Stimulated activated CD4-positive, alpha-beta T cell treated with anti-CD3 and anti-CD28 coated beads, Interleukin-12 subunit alpha, Interleukin-12 subunit beta, amount 100 ng/mL, for 48 hours (primary cell): ENCODE measurements around the gene PRKCB.
"Not testable (repeated sequence)": the region's sequence is repeated elsewhere in the genome, so short reads cannot be mapped to it uniquely, and the experiment has no call there.

Source experiments
- DNase-seq, 3 donors: peaks; one replicate each; pipeline ENCODE4 v3.0.0-alpha.2; 2020; ENCODE audit warnings: low read depth in 2 of 3, low spot score in 1 of 3

PRKCB gene

DNA sequence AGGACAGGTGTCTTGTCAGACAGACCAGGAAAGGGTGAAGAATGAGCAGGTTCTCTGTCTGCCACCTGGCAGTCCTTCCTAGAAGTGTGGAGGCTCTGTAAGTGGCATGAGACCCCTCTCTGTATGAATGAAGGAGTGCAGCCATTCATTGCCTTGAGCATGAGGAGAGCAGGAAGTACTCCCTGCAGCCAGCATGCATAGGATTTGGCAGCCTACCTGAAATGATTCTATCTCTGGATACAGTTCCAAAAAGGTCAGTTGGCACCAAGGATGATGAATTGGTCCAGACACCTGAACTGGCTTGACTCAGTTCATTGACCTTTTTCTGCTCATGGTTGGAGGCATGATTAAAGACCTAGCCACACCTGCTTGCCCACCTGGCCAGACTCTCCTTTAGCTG, 163.0 kb downstream of the PRKCB start:
- DNase-seq, result no peak

DNA sequence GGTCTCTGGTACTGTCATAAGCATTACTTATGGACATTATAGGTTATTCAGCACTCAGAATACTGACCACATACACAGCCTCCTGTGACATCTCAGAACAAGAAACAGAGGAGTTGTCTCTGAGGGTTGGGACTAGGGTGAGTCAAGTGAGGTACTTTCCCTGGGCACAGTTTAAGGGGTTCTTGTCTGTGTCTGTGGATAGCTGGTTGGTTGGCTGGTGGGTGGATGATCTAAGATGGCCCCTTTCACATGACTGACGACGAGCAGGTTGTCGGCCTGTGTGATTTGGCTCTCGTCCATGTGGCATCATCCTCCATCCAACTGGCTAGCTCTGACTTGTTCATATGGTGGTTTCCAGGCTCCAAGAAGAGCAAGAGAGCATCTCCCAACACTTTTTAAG, 163.9 kb downstream of the PRKCB start:
- peak; percentile 58 to 72 (median 64) for DNase-seq

DNA sequence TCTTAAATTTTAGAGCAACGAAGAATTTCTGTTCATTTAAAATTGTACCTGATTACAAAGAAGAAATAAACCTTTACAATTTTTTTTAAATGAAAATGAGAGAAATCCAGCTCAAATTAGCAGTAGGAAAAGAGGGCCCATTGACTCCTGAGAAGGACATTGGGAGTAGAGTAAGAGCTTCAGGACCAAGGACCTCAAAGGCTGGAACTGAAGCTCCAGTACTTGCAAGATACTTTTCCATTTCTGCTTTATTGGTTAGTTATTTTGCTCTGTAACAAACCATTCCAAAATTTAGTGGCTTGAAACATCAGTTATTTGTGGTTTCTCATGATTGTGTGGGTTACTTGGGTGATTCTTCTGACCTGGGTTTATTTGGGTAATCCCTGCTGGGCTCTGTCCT, 165.9 kb downstream of the PRKCB start:
- DNase-seq, result no peak

DNA sequence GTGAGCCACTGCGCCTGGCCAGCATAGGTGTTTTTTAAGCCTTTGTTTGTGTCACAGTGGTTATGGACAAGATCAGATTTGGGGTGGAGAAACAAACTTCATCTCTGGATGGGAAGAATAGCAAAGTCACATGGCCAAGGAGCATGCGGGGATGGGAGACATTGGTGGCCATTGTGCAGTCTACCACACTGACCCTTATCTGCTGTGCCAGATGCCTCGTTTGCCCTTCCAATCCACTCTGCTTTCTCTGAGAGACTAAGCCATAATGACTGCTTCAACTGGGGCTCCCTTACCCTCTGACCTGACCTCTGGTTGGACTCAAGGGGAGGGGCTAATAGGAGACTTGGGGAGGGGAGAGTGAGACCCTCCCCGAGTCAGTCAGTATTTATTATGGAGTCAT, 166.8 kb downstream of the PRKCB start:
- no peak for DNase-seq

DNA sequence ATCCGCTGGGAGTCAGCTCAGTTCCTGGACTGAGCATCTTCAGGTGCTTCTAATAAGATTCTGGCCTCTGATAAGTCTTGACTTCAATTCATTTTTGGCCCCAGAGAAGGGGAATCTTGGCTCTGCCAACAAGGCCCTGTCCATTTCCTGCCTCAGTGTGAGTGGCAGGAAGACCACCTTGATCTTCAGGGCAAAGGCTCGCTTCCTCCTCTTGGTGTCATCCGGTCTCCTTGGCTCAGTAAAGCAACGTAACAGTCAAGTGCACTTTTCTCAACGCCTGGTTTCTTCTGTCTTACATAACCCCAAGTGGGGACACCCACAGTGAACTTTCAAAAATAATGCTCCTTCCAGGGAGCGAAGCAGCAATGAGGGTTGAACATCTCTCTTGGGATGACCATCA, 169.8 kb downstream of the PRKCB start:
- DNase-seq, result no peak

DNA sequence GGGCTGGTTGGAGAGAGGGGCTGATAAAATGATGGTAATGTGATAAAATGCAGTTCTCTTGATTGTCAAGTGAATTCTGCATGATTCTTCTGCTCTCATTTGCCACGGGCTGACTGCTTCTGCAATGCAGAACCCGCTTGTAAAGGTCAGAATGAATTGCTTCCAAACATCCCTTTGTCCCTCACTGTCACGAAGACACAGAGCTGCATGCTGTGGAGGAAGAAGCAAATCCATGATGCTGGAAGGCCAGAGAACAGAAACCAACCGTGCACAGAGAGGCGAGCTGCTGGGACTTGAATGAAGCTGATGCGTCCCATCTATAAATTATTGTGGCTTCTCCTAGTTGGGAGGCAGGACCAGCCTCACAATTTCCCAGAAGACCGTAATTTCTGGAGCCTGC, 171.6 kb downstream of the PRKCB start:
- no peak for DNase-seq

DNA sequence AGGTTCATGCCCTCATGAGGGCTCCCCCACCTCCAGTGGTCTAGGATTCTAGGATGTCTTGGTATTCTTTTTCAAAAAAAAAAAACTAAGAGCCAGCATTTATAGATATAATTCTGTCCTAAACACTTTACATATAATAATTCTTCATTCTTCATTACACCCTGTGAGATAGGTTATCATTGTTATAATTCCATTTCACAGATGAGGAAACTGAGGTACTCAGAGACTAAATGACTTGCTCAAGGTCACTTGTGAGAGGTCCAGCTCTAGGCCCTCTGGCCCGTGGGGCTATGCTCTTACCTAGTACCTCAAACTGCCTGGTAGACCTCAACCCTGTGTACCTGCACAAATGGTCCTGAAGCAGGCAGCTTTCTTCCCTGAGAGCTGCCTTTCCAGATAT, 172.2 kb downstream of the PRKCB start:
- DNase-seq, result no peak

DNA sequence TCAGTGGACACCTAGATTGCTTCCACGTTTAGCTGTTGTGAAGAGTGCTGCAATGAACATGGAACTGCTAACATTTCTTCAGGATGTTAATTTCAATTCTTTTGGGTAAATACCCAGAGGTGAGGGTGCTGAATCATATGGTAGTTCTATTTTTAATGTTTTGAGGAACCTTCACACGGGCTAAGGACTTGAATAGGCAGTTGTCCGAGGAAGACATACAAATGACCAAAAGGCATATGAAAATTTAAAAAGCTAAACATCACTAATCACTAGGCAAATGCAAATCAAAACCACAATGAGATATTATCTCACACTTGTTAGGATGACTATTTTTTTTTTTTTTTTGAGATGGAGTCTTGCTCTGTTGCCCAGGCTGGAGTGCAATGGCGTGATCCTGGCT, 173.3 kb downstream of the PRKCB start:
- no peak for DNase-seq

DNA sequence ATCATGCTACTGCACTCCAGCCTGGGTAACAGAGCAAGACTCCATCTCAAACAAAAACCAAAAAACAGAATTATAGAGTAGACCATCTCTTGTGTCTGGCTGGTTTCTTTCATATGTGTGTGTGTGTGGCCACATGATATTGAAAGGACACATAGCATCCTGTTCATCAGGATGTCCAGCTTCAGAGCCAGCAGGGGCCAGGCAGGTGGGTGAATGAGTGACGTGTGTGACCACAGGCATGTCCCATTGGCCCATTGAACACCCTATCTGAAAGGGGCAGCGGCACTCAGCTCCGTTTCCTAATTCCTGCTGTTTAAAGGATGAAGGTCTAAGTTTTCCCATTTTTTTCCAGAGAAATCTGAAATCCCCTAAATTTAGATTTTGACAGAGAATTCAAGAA, 174.2 kb downstream of the PRKCB start:
- no peak for DNase-seq

DNA sequence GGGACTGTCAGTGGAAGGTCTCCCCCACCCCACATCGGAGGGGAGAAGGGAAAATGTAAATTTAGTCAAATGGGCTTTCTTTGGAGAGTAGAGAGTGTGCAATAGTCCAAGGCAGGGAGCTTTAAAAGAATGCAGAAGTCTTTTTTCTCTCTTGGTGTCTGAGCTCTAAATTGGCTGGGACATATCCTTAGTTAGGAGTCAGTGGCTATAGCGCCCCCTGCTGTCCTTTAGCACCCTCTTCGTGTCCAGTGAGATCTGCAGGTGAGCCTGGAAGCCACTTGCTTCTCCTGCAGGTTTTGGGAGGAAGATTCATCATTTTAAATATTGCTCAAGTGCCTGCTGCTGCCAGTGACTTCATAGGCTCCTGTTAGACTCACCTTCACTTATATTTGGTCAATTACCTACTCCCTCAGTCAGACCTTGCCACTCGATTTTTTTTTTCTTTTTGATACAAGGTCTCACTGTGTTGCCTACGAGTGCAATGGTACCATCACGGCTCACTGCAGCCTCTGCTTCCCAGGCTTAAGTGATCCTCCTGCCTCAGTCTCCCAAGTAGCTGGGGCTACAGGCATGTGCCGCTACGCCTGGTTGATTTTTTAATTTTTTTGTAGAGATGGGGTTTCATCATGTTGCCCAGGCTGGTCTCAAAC, 174.8 kb downstream of the PRKCB start:
- peak; percentile 71 to 72 (median 71) for DNase-seq

DNA sequence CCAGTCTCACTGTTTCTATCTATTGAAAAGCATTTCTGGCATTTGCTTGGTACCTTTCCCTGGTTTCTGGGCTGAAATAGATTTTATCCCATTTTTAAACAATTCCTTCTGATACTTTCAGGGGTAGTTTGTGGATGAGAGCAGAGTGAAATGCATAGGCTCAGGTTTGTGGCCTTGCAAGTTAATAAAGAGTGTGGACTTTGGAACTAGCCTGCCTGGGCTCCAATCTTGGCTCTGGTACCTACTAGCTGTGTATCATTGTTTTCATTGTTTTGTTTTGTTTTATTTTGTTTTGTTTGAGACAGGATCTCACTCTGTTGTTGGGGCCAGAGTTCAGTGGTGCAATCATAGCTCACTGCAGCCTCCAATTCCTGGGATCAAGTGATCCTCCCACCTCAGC, 175.5 kb downstream of the PRKCB start:
- no peak for DNase-seq

DNA sequence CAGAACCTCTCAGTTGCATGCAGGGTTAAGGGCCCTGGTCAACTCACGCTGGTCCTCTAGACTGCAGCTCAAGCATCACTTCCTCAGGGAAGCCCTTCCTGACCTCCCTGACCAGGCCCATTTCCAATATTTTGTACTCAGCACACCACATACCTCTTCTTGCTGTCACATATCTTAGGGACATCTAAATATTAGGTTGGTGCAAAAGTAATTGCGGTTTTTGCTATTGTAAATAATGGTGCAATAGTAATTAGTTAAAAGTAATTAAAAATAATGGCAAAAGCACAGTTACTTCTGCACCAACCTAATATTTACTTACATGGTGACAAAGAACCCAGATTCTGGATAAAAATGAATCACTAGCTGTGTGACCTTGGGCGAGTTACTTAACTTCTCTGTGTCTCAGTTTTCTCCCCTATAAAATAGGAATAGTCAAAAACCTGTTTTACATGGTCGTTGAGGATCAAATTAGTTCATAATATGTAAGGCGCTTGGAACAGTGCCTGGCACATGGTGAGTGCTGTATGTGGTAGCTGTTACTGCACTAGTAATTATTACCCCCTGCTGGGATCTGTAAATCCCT, 177.4 kb downstream of the PRKCB start:
- DNase-seq, result no peak

DNA sequence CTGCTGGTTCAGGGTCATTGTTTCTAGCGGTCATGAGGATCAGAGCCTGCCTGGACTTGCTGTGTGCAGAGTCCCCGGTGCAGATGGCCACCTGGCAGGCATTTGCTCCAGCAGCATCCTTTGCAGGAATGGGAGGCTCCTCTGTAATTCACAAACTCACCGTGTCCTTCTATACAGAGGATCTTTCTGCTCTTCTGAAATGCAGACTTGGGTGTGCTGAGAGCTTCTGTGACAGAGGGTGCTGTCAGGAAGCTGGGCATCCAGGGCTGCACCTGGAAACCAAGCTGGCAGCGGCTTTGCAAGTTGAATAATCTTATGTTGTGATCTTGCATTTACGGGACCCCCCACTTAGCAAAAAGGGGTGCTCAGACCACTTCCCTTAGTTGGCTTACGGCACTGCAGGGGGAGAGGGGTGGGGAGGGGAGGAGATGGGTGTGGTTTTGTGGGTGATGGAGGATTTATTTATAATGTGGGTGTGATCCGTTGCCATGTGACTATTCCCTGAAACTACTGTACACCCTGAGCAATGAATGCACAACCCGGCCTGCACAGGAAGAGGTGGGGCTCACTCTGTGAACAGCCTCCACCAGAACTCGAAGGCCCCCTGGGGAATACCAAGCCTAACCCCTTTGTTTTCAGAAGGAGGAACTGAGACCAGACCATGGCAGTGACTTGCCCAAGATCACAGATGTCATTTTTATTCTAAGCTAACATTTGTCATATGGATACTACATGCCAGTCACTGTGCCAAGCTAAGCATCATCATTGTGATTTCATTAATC, 178.3 kb downstream of the PRKCB start:
- peak; percentile 32 to 37 (median 32) for DNase-seq

DNA sequence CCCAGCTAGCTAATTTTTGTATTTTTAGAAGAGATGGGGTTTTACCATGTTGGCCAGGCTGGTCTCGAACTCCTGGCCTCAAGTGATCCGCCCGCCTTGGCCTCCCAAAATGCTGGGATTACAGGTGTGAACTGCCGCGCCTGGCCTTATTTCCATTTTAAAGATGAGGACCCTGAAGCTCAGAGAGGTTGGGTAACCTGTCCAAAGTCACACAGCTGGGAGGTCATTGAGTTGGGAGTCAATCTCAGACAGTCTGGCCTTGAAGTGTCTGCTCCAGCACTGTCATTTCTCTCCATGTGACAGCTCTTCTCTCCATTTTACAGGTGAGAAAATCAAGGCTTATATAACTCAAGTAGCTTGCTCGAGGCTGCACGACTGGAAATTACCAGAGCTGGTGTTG, 179.2 kb downstream of the PRKCB start:
- not testable (repeated sequence) for DNase-seq

DNA sequence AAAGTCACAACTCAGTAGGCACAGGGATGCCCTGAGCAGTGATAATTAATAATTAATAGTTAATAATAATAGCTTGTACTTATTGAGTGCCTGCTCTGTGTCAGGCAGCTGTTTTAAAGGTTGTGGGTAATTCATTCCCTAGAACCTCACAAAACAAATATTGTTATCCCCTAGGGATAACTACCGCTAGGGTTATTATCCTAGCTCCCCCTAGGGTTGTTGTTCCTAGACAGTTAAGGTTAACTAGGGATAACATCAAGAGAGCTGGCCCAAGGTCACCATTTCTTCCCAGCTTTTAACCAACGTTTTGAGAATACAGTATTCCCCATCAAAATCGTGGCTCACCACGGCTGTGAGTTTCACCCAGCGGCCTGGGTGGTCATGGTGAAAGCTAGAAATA, 180.1 kb downstream of the PRKCB start:
- DNase-seq, result no peak

DNA sequence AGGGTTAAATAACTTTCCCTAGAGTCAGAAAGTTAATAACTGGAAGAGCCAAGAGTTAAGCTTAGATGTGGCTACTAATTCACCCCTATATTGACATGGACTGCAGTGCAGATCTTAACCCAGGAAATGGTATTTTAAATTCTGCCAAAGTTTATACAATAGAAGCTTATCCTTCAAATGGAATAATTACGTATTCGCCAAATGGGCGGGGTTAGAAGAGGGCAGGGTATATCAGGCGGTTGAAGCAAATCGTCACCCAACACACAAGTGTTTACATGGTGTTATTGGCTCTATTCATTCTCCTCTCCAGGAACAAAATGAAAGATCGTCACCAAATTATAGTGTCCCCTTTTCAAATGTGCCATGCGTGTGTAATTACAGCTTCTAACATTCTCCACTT, 182.7 kb downstream of the PRKCB start:
- DNase-seq, result no peak

DNA sequence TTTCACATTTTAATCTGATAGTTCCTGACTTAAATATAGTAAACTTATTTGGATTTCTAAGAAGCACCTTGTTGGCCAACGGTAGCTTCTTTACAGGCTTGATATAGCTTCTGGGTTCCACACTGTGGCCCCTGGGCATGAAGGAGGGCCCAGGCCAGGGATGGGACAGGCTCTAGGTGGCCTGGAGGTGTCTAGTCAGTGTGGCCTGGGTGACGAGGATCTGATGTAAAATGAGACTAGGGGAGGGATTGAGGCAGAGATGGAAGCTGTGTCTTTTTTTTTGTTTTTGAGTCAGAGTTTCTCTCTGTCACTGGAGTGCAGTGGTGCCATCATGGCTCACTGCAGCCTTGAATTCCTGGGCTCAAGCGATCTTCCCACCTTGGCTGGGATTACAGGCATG, 187.0 kb downstream of the PRKCB start:
- DNase-seq, result no peak

DNA sequence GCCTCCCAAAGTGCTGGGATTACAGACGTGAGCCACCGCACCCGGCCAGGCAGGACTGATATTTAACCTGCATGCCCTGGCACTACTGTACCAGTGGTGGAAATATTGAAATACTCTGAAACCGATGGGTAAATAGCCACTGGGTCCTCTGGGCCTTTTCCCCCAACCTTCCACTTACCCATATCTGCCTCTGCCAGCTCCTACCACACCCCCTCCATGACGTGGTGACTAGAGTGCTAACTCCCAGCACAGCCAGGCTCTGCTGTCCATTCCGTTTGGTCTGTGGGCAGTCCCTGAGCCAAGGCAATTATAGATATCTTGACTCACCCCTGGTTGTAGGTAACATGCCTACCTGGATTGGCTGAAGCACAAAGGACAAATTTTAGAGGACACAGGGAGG, 187.8 kb downstream of the PRKCB start:
- DNase-seq, result no peak

DNA sequence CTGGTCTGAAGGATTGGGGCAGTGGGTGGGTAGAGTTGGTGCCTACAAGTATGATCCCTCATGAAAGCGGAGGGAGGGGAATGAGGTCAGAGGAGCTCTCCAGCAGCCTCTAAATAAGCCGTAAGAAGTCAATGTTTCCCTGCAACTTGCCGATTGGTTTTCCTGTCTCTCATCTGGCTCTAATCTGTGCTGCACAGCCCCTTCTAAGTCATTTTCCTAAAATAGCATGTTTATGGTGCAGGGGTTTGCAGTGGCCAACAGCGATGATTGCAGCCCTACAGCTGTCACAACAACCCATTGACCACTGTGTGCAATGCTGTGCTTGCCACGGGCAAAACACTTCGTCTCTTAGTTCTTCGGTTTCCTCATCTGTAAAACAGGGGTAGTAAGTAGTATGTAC, 189.2 kb downstream of the PRKCB start:
- no peak for DNase-seq

DNA sequence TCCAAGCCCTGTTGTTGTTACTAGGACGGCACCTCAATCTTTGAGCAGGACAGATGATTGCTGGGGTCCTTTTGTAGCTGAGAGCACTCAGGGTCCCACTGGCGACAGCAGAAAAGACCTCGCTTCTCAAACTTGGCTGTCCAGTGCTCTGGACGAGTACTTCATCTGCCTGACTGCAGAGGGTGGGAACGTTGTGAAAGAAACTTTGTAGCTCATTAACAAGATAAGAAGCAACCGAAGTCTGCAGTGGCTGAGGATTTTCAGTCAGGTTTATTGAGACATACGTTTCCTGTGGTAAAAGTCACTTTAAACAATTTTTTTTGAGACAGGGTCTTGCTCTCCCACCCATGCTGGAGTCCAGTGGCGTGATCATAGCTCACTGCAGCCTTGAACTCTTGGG, 191.7 kb downstream of the PRKCB start:
- DNase-seq, result no peak

DNA sequence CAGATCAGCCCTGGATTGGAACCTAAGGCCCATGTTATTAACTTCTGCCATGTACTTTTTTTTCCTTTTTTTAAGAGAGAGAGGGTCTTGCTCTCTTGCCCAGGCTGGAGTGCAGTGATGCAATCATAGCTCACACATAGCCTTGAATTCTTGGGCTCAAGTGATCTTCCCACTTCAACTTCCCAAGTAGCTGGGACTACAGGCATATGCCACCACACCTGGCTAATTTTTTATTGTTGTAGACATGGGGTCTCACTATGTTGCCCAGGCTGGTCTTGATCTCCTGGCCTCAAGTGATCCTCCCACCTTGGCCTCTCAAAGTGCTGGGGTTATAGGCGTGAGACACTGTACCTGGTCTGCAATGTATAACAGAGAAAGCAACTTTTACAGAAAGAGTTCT, 194.1 kb downstream of the PRKCB start:
- DNase-seq, result not testable (repeated sequence)

DNA sequence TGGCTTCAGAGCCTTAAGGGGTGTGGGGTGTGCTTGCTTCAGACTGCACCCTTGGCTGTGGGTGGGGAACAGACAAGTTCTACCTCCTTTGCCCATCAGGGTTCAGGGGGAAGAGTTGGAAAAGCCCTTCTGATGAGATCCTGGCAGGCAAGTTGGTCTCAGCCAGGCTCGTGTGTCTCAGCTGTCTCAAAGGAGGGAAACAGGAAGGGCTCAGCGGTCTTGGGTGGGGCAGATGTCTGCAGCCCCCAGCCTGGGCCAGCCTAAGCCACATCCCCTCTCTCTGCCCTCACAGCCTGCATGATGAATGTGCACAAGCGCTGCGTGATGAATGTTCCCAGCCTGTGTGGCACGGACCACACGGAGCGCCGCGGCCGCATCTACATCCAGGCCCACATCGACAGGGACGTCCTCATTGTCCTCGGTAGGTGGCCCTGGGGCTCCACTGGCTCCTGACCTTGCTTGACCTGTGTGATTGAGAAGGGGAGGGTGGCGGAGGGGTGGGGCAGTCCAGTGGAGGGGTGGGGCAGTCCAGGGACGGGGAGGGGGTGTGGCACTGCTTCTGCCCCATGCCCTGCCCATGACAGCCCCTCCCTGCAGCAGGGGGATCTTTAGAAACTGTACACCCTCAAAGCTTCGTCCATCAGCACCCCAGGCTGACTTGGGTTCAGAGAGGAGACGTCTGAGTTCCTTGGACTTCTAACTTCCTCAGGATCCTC, 199.5 kb downstream of the PRKCB start:
- DNase-seq, result no peak
